NCI-H2029 treated with DMSO at 0.1 percent for 48 hours (cell line): ENCODE results near the gene RERE.
"Not testable (repeated sequence)": the region's sequence is repeated elsewhere in the genome, so short reads cannot be mapped to it uniquely, and the experiment has no call there.

Experiments
- DNase-seq: peaks from one replicate; lab custom pipeline; 2025; lab: John Stamatoyannopoulos, UW

Gene RERE

DNA sequence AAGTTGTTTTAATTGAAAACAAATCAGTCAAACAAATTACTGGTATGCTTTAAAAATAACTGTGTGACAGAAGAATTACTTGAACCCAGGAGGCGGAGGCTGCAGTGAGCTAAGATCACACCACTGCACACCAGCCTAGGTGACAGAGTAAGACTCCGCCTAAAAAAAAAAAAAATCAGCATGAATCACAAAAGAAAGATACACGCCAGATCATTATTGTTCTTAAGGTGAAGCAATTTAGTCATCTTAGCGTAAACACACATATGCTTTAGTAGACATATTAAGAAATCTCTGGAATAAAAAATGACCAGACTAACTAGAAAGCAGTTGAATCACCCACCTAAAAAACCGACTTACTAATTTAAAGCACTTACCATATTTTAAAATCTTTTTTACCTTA is 20.2 kb downstream of the RERE start:
- DNase-seq = no peak

GRCh38 chr1:8796812-8797211 is 20.6 kb downstream of the RERE start:
- DNase-seq = no peak

- DNase-seq = peak; percentile 69
These were observed 22.8 kb downstream of the RERE start for GRCh38 chr1:8794605-8795004.

GRCh38 chr1:8791819-8792218 is 25.6 kb downstream of the RERE start:
- DNase-seq = no peak

- DNase-seq = no peak
These were observed 26.5 kb downstream of the RERE start for GRCh38 chr1:8790987-8791386.

DNA sequence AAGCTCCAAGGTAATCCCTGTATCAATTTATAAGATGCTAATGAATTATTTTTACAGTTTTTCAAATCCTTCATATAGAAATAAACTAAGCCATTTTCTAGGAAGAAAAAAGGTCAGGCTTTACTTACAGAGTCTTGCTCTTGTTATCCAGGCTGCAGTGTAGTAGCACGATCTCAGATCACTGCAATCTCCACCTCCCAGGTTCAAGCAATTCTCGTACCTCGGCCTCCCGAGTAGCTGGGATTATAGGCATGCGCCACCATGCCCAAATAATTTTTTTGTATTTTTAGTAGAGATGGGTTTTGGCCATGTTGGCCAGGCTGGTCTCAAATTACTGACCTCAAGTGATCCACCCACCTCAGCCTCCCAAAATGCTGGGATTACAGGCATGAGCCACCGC is 27.0 kb downstream of the RERE start:
- DNase-seq = no peak

DNA sequence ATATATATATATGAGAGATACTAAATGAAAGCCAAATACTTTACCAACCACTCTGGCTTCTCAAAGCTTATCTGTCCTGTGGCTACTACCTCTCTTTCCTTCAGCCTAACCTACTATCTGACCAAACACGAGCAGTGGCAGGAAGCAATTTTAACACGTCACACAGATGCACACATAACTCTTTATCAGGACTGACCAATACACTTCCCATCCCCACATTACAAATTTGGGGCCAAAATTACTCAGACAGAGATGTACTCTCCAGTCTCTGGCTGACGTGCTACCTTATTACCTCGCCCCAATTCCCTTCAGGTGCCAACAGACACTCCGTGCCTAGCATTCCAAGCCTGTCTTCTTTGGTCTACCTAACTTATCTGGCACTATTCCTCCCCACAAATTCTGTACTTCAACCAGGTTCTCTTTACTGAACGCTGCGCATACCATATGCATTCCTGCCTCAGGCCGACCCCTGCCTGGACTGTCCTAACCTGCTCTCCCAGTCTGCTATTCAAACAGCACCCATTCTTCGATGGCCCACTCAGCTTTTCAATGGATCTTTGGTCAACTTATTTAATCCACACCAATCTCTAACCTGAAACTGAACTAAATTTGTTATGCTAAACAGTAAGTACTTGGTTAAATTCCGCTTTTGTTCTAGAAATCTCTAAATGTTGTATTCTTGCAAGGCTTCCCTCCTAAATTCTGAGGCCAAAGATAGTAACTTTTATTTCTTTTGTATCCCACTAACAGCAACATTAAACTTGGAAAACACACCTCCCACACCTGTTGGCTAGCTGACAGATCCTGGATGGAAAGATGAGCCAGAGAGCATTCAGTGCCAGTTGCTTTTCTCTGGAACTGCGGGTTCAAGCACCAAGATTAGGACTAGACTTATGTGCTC is 27.9 kb downstream of the RERE start:
- no peak for DNase-seq

- no peak for DNase-seq
These were observed 30.2 kb downstream of the RERE start for GRCh38 chr1:8787218-8787617.

DNA sequence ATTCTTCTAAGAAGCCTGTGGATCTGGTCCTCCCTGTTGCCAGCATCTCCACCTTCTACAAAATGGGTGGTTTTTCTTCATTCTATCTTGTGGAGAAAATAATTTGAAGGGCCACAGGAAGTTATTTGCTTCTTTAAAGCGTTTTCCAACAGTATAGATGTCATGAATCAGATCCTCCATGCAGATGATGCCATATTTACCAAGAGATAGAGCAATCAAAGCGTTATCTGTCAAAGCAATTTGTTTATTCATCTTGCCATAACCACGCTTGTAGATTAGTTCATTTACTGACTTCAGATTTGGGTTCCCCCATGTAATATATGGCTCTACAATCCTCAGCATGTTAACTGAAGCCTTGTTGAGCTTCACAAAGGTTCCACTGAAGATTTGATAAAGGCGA is 31.2 kb downstream of the RERE start:
- not testable (repeated sequence) for DNase-seq

GRCh38 chr1:8782955-8783354 is 34.5 kb downstream of the RERE start:
- no peak for DNase-seq

GRCh38 chr1:8782001-8782620 is 35.3 kb downstream of the RERE start:
- DNase-seq = no peak

GRCh38 chr1:8780405-8780804 is 37.0 kb downstream of the RERE start:
- no peak for DNase-seq

GRCh38 chr1:8777867-8778266 is 39.6 kb downstream of the RERE start:
- DNase-seq = no peak

GRCh38 chr1:8776104-8776503 is 41.3 kb downstream of the RERE start:
- DNase-seq = no peak

GRCh38 chr1:8767006-8767405 is 50.4 kb downstream of the RERE start:
- no peak for DNase-seq

DNA sequence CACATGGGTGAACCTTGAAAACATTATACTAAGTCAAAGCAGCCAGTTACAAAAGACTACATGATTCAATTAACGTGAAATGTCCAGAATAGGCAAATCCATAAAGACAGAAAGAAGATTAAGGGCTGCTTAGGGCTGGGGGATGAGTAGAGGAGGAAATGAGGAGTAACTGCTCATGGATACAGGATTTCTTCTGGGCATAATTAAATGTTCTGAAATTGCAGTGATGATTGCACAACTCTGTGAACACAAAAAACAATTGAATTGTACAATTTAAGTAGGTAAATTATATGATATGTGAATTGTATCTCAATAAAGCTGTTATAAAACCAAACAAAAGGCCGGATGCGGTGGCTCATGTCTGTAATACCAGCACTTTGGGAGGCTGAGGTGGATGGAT is 52.2 kb downstream of the RERE start:
- DNase-seq = no peak

DNA sequence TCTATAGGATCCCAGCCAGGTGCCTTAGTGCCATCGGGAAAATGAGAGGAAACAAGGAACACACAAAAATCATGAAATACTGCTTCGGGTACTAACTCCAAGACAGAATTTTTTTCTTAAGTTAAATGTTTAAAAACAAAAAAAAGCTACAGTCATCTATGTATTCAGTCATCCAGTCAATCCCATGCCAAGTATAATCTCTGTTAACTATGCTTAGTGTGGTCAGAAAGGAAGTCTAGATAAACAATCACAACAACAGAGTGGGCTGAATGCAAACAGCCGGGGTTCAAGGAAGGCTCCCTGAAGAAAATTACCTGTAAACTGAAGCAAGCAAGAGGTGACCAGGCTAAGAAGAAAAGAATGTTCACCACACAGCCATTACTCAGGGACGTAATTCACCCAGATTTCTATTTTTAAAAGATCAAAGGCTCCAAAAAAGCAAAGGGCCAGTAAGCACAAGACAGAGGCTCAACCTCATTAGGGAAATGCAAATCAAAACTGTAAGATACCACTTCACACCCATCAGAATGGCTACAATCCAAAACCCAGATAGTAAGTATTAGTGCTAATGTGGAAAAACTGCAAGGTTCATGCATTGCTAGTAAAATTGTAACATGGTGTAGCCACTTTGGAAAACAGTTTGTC is 53.0 kb downstream of the RERE start:
- DNase-seq = no peak

GRCh38 chr1:8763888-8764287 is 53.6 kb downstream of the RERE start:
- DNase-seq = no peak

- no peak for DNase-seq
These were observed 62.4 kb downstream of the RERE start for GRCh38 chr1:8754993-8755392.

DNA sequence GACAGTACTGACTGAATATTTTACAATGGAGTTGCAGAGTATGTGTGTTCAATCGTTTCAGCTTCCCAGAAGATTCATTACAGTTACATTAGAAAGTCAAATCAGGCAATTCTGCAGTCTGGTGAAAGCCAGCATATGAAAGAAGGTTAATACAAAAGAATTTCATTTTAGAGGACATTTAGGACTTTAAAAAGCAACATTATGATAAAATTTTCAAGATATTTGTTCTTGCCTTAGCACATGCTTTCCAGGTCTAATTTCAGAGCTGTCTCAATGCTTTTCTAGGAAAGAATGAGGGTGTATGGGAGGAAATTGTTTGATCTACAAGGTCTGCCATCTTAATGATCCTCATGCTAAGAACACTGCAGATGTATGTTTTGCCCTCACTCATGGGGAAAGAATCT is 63.2 kb downstream of the RERE start:
- DNase-seq = no peak

DNA sequence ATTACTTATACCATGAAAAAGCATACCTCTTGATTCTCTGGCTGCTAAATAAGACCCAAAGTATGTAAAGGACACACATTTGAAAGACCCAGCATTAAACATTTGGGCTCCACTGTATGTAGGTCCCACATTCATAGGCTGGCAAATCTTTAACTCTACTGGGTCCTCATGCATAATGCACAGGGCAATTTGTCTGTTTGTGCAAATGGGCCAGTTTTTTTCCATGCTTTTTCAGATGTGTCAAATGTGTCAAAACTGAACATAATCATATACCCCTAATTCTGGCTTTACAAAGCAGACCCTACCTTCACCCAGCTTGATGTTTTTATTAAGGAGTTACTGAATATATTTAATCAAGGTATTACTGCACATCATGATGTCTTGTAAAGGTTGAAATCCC is 63.7 kb downstream of the RERE start:
- no peak for DNase-seq

DNA sequence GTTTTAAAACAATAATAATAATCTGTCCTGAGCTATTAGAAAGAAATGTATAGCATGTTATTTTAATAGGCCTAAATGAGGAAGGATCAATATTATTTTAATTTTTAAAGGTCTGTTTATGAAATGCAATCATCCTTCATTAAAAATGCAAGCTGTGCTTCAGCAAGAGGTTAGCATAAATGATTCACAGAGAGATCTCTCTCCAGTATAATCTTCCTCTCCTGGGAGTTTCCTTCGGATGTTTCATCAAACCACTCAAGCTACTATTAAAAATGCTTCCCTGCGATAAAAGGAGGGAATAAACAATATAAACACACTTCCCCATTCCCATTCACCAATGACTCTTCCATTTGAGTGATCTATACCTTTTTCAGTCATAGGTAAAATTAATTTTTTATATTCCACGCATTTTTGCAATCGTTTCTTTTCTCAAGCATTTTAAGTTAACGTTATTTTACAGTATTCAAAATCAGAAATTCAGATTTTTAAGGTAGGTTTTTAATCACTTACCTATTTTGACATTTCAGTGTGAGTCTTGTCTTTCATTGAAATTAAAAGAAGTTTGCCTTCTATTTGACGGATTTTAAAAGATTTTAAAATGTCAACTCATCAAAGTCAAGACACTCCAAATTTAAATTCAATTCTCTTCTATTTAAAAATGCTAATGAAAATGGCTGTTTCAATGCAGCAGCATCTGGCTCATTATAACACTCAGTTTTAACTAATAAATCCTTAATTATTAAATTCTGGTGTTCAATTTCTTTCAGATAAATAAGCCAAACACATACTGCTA is 64.3 kb downstream of the RERE start:
- DNase-seq = no peak
